ENCODE data around the gene PGF. TPM values are rescaled to one million over a fixed set of nuclear protein-coding genes. Genes with fewer than 3 reads are reported as not detected.

Gene PGF
- total RNA-seq, 4 donors from 2014 or later, result 9.7 to 10.5 (median 10.1) TPM; not detected in 1

DNA sequence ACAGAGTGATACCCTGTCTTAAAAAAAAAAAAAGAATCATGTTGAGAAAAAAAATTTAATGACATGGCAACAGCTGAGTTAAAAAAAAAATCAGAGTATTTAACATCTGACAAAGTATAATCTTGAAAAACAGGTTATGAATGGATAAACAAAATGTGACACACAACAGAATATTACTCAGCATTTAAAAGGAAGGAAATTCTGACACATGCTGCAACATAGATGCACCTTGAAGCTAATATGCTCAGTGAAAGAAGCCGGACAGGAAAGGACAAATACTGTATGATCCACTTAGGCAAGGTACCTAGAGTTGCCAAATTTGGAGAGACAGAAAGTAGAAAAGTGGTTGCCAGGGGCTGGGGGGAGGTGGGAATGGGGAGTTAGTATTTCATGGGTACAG is 27.9 kb upstream of the PGF start:
- Histone ChIP-seq H3K4me3 (no peak overlapping the region), H3K36me3 (no peaks in the 10 kb centered on the region), H3K27me3 (no peaks in the 10 kb centered on the region), H3K27ac (no peak overlapping the region), H3K4me1 (no peaks in the 10 kb centered on the region), H3K9me3 (no peaks in the 10 kb centered on the region)
- DNase-seq, result no peak
- intact Hi-C loops (cut with DNase I; ENCODE audit: low total_unique reads) (loop anchor here (5.0 kb wide), 1 partner anchor 801 kb away; no protein-coding TSS in a partner anchor), in situ Hi-C loops (cut with MboI; ENCODE audit: low pct_ligation_motif_present in 1 of 4, low pct_unique_long_range_greater_than_20kb in 1 of 4, low sequenced_read_pairs in 3 of 4) (no loop called here)
- 86 to 100% methylated on average over 1 of the region's 1 CpG for WGBS, 2 donors (ENCODE audit: low coverage in 1 of 2)
- TF ChIP-seq POLR2AphosphoS5 (IDR thresholded peaks at IDR 0.05) (no peak), EP300 (IDR thresholded peaks at IDR 0.05; ENCODE audit: low read depth) (no peak), CTCF (IDR thresholded peaks at IDR 0.05) (no peak), POLR2A (IDR thresholded peaks at IDR 0.05) (no peak)

GRCh38 chr14:74982661-74983060 is 27.3 kb upstream of the PGF start:
- Histone ChIP-seq H3K9me3 (no peaks in the 10 kb centered on the region), H3K27me3 (no peaks in the 10 kb centered on the region), H3K4me1 (no peaks in the 10 kb centered on the region), H3K27ac (no peak overlapping the region), H3K36me3 (no peaks in the 10 kb centered on the region), H3K4me3 (no peak overlapping the region)
- DNase-seq, result no peak
- intact Hi-C loops (cut with DNase I; ENCODE audit: low total_unique reads), result loop anchor here (5.0 kb wide), 1 partner anchor 800 kb away; no protein-coding TSS in a partner anchor
- in situ Hi-C loops (cut with MboI; ENCODE audit: low pct_ligation_motif_present in 1 of 4, low pct_unique_long_range_greater_than_20kb in 1 of 4, low sequenced_read_pairs in 3 of 4), result no loop called here
- TF ChIP-seq POLR2AphosphoS5 (IDR thresholded peaks at IDR 0.05), result no peak
- TF ChIP-seq POLR2A (IDR thresholded peaks at IDR 0.05), result no peak
- 89 to 100% methylated on average over 2 to 4 of the region's 4 CpGs for WGBS, 2 donors (ENCODE audit: low coverage in 1 of 2)

- 60 to 73% methylated on average over 1 to 5 of the region's 5 CpGs for WGBS, 2 donors (ENCODE audit: low coverage in 1 of 2)
- no peak overlapping the region for H3K27ac ChIP-seq
- no peak for DNase-seq
- no peak for TF ChIP-seq POLR2AphosphoS5 (IDR thresholded peaks at IDR 0.05)
- TF ChIP-seq EP300 (IDR thresholded peaks at IDR 0.05; ENCODE audit: low read depth), result no peak
- TF ChIP-seq CTCF (IDR thresholded peaks at IDR 0.05), result no peak
- TF ChIP-seq POLR2A (IDR thresholded peaks at IDR 0.05), result no peak
- in situ Hi-C loops (cut with MboI; ENCODE audit: low pct_ligation_motif_present in 1 of 4, low pct_unique_long_range_greater_than_20kb in 1 of 4, low sequenced_read_pairs in 3 of 4), result no loop called here
- no peaks in the 10 kb centered on the region for H3K36me3 ChIP-seq
- no peaks in the 10 kb centered on the region for H3K4me1 ChIP-seq
- H3K4me3 ChIP-seq, result no peak overlapping the region
- no peaks in the 10 kb centered on the region for H3K27me3 ChIP-seq
- intact Hi-C loops (cut with DNase I; ENCODE audit: low total_unique reads), result loop anchor here (5.0 kb wide), 1 partner anchor 800 kb away; no protein-coding TSS in a partner anchor
- H3K9me3 ChIP-seq, result no peaks in the 10 kb centered on the region
Observed at GRCh38 chr14:74981833-74982232, 26.4 kb upstream of the PGF start.

GRCh38 chr14:74981462-74981782 is 26.0 kb upstream of the PGF start:
- Histone ChIP-seq H3K27ac (no peak overlapping the region), H3K27me3 (no peaks in the 10 kb centered on the region), H3K9me3 (no peaks in the 10 kb centered on the region), H3K4me3 (no peak overlapping the region), H3K4me1 (no peaks in the 10 kb centered on the region), H3K36me3 (no peaks in the 10 kb centered on the region)
- DNase-seq, result no peak
- in situ Hi-C loops (cut with MboI; ENCODE audit: low pct_ligation_motif_present in 1 of 4, low pct_unique_long_range_greater_than_20kb in 1 of 4, low sequenced_read_pairs in 3 of 4), result no loop called here
- 80 to 90% methylated on average over 2 to 9 of the region's 9 CpGs for WGBS, 2 donors (ENCODE audit: low coverage in 1 of 2)
- intact Hi-C loops (cut with DNase I; ENCODE audit: low total_unique reads), result loop anchor here (5.0 kb wide), 1 partner anchor 799 kb away; no protein-coding TSS in a partner anchor
- TF ChIP-seq EP300 (IDR thresholded peaks at IDR 0.05; ENCODE audit: low read depth) (no peak), POLR2AphosphoS5 (IDR thresholded peaks at IDR 0.05) (no peak)

DNA sequence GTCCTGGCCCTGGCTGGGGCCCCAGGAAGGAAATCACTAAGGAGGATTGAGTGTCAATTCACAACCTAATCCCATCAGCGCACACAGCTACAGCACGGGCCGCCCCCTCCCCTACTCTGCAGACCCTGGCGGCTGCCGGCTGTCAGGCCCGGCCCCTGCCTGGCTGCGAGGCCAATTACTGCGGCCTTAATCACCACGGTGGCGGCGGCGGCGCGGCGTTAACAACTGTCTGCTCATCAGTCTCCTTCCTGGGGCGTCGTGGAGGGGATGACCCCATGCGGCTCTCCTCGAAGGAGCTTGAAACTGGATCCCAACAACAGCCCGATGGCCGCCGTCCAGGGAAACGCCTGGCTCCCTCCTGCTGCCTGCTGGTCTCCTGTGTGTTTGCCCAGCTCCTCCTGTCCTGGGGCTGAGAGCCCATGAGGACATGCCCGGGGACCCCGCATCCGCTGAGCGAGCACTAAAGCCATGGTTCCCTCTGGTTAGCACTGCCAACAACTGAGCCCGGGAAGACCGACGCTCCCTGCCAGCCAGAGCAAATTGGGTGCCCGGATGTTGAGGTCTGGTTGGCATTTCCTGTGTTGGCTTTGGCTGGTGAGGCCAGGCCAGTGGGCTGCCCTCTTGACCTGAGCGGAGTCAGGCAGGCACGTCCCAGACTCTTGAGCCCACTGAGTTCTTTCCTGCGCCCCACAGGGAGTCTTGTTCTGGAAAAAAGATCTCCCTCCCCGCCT is 25.5 kb upstream of the PGF start:
- Histone ChIP-seq H3K4me3 (no peak overlapping the region), H3K9me3 (no peaks in the 10 kb centered on the region), H3K4me1 (no peaks in the 10 kb centered on the region), H3K27ac (no peak overlapping the region), H3K27me3 (no peaks in the 10 kb centered on the region), H3K36me3 (no peaks in the 10 kb centered on the region)
- WGBS, 2 donors (ENCODE audit: low coverage in 1 of 2), result 74% methylated on average over 23 of the region's 35 CpGs; no CpG with 5 or more reads in 1 of the 2 donors
- intact Hi-C loops (cut with DNase I; ENCODE audit: low total_unique reads) (loop anchor here (5.0 kb wide), 1 partner anchor 799 kb away; no protein-coding TSS in a partner anchor), in situ Hi-C loops (cut with MboI; ENCODE audit: low pct_ligation_motif_present in 1 of 4, low pct_unique_long_range_greater_than_20kb in 1 of 4, low sequenced_read_pairs in 3 of 4) (no loop called here)
- DNase-seq, result no peak
- TF ChIP-seq CTCF (IDR thresholded peaks at IDR 0.05) (no peak), EP300 (IDR thresholded peaks at IDR 0.05; ENCODE audit: low read depth) (no peak), POLR2AphosphoS5 (IDR thresholded peaks at IDR 0.05) (no peak), POLR2A (IDR thresholded peaks at IDR 0.05) (no peak)

Measured in transverse colon (tissue), 4 donors.